ENCODE data around the gene SRRD.

DNA sequence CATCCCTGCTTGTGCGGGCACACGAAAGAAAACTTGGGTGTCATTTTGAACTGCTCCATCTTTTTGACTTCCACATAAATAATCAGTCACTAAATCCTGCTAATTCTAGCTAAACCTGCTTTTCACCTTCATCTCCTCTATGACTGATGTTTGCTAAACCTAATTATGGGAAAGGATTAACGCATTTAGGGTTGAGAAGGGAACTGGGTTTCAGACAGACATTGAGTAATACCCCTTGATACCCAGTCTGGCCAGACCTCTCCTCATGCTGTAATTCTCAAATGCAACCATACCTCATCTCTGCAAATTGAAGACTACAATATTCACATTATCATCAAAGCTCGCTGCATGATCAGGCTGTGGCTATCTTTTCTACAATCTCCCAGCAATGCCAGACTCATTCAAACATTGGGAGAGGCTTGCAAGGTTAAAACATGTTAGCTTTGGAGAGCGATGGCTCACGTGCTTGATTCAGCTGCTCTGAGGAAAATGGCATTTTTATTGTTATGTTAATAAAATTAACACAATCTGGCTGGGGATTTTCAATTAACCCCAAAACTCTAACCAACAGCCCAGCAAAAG, 2.5 kb upstream of the SRRD start:
- TF ChIP-seq BRCA1 (IDR thresholded peaks at IDR 0.05; ENCODE audit: low read depth, low read length), result no peak
- TF ChIP-seq POLR2A (IDR thresholded peaks at IDR 0.05; ENCODE audit: control extremely low read depth in 1 of 2, low read depth in 2 of 2, low read length in 2 of 2), result no peak
- no peak for TF ChIP-seq CHD2 (IDR thresholded peaks at IDR 0.05; ENCODE audit: low read length)
- no peak for TF ChIP-seq HDAC2 (IDR thresholded peaks at IDR 0.05; ENCODE audit: borderline replicate concordance in 1 of 2, low read depth in 2 of 2, low read length in 2 of 2)
- TF ChIP-seq, protein P1, sequence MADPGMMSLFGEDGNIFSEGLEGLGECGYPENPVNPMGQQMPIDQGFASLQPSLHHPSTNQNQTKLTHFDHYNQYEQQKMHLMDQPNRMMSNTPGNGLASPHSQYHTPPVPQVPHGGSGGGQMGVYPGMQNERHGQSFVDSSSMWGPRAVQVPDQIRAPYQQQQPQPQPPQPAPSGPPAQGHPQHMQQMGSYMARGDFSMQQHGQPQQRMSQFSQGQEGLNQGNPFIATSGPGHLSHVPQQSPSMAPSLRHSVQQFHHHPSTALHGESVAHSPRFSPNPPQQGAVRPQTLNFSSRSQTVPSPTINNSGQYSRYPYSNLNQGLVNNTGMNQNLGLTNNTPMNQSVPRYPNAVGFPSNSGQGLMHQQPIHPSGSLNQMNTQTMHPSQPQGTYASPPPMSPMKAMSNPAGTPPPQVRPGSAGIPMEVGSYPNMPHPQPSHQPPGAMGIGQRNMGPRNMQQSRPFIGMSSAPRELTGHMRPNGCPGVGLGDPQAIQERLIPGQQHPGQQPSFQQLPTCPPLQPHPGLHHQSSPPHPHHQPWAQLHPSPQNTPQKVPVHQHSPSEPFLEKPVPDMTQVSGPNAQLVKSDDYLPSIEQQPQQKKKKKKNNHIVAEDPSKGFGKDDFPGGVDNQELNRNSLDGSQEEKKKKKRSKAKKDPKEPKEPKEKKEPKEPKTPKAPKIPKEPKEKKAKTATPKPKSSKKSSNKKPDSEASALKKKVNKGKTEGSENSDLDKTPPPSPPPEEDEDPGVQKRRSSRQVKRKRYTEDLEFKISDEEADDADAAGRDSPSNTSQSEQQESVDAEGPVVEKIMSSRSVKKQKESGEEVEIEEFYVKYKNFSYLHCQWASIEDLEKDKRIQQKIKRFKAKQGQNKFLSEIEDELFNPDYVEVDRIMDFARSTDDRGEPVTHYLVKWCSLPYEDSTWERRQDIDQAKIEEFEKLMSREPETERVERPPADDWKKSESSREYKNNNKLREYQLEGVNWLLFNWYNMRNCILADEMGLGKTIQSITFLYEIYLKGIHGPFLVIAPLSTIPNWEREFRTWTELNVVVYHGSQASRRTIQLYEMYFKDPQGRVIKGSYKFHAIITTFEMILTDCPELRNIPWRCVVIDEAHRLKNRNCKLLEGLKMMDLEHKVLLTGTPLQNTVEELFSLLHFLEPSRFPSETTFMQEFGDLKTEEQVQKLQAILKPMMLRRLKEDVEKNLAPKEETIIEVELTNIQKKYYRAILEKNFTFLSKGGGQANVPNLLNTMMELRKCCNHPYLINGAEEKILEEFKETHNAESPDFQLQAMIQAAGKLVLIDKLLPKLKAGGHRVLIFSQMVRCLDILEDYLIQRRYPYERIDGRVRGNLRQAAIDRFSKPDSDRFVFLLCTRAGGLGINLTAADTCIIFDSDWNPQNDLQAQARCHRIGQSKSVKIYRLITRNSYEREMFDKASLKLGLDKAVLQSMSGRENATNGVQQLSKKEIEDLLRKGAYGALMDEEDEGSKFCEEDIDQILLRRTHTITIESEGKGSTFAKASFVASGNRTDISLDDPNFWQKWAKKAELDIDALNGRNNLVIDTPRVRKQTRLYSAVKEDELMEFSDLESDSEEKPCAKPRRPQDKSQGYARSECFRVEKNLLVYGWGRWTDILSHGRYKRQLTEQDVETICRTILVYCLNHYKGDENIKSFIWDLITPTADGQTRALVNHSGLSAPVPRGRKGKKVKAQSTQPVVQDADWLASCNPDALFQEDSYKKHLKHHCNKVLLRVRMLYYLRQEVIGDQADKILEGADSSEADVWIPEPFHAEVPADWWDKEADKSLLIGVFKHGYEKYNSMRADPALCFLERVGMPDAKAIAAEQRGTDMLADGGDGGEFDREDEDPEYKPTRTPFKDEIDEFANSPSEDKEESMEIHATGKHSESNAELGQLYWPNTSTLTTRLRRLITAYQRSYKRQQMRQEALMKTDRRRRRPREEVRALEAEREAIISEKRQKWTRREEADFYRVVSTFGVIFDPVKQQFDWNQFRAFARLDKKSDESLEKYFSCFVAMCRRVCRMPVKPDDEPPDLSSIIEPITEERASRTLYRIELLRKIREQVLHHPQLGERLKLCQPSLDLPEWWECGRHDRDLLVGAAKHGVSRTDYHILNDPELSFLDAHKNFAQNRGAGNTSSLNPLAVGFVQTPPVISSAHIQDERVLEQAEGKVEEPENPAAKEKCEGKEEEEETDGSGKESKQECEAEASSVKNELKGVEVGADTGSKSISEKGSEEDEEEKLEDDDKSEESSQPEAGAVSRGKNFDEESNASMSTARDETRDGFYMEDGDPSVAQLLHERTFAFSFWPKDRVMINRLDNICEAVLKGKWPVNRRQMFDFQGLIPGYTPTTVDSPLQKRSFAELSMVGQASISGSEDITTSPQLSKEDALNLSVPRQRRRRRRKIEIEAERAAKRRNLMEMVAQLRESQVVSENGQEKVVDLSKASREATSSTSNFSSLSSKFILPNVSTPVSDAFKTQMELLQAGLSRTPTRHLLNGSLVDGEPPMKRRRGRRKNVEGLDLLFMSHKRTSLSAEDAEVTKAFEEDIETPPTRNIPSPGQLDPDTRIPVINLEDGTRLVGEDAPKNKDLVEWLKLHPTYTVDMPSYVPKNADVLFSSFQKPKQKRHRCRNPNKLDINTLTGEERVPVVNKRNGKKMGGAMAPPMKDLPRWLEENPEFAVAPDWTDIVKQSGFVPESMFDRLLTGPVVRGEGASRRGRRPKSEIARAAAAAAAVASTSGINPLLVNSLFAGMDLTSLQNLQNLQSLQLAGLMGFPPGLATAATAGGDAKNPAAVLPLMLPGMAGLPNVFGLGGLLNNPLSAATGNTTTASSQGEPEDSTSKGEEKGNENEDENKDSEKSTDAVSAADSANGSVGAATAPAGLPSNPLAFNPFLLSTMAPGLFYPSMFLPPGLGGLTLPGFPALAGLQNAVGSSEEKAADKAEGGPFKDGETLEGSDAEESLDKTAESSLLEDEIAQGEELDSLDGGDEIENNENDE (IDR thresholded peaks at IDR 0.05; ENCODE audit: insufficient replicate concordance, low read length), result no peak
- TF ChIP-seq POLR2AphosphoS5 (IDR thresholded peaks at IDR 0.05; ENCODE audit: low read depth, low read length), result no peak
- TF ChIP-seq CTCF (IDR thresholded peaks at IDR 0.05; ENCODE audit: control extremely low read depth in 1 of 3, insufficient read depth in 1 of 3, low read depth in 1 of 3, low read length in 3 of 3), result no peak
- TF ChIP-seq SAP30 (IDR thresholded peaks at IDR 0.05; ENCODE audit: insufficient read depth, insufficient replicate concordance, low read length), result no peak
